ENCODE data around the gene P2RX7. TPM values are rescaled to one million over a fixed set of nuclear protein-coding genes. Genes with fewer than 3 reads are reported as not detected.

P2RX7 gene
- total RNA-seq (2022; extraction: Qiagen RNA extraction), result 0.03 TPM in 1 of 5 replicates, not detected in the others

DNA sequence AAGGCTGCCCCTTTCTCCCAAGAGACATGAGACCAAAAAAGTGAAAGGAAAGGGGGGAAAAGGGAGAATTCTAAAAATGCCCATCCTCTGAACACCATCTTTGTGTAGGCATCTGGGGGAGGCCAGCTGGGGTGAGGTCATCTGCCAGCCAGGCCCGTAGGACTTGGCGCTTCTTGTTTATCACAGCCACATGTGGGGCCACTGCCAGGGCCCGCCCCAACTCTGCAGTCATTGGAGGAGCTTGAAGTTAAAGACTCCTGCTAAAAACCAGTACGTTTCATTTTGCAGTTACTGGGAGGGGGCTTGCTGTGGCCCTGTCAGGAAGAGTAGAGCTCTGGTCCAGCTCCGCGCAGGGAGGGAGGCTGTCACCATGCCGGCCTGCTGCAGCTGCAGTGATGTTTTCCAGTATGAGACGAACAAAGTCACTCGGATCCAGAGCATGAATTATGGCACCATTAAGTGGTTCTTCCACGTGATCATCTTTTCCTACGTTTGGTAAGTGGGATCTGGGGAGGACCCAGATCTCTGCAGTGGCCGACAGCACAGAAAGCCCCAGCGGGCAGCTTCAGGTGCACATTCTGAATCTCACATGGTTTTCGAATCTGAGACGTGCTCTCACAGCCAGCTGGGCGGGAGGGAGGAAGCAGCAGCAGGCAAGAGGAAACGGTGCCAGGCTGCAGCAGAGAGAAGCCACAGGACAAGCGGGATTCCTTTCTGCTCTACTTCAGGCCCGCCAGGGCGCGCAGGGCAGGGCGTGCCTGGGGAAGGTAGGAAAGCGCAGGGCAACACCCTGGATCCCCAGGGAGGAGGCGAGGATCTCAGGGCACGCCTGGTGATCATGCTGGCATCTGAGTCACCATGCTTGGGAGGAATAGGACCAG is at the start of gene P2RX7:
Gene P2RX7 (plus strand): TSS at position 276 of the 881 bp plus-strand sequence. CDS start 95 bp downstream, at position 371.

GRCh38 chr12:121209624-121210572 is 77.2 kb downstream of the P2RX7 start, which contains the start of gene P2RX4:
Gene P2RX4 (plus strand): TSS chr12:121210129. CDS start chr12:121210165, 36 bp downstream.

Other genes with a start within 250 kb of the P2RX7 start
- gene SPPL3, start 228.5 kb upstream of the P2RX7 start, total RNA-seq (2022; extraction: Qiagen RNA extraction), result 48.2 to 57.2 TPM (median 52.1 TPM) in 5 replicates
- gene HNF1A, start 154.3 kb upstream of the P2RX7 start, total RNA-seq (2022; extraction: Qiagen RNA extraction), result 4.0 to 4.6 TPM (median 4.4 TPM) in 5 replicates
- 22.6 to 25.7 TPM (median 22.9 TPM) in 5 replicates for gene C12orf43, start 116.4 kb upstream of the P2RX7 start, total RNA-seq (2022; extraction: Qiagen RNA extraction)
- 1.8 to 3.2 TPM (median 2.5 TPM) in 5 replicates for gene OASL, start 93.6 kb upstream of the P2RX7 start, total RNA-seq (2022; extraction: Qiagen RNA extraction)
- gene P2RX4, start 77.3 kb downstream of the P2RX7 start, total RNA-seq (2022; extraction: Qiagen RNA extraction), result 15.2 to 20.9 TPM (median 17.7 TPM) in 5 replicates
- gene CAMKK2, start 163.8 kb downstream of the P2RX7 start, total RNA-seq (2022; extraction: Qiagen RNA extraction), result 21.0 to 30.1 TPM (median 25.5 TPM) in 5 replicates
- gene ANAPC5, start 219.5 kb downstream of the P2RX7 start, total RNA-seq (2022; extraction: Qiagen RNA extraction), result 85.4 to 91.3 TPM (median 87.2 TPM) in 5 replicates

Measured in A549 treated with Hydrocortisone at 1 μM for 4 hours (cell line).